Testis (tissue), 2 donors: ENCODE results near the gene CAPN5.

Experiments
- POLR2A ChIP-seq: fragments of 450-650 bp; IDR thresholded peaks from one replicate; pipeline ENCODE4 v1.6.1; 2017; ENCODE audit warnings: antibody characterized with exemption, mild to moderate bottlenecking, moderate library complexity
- TF ChIP-seq, protein P1 (sequence below), 3 experiments: fragments of 450-650 bp in 2 of 3; fragments of 200-600 bp in 1 of 3; sonication (generic) in 1 of 3; IDR thresholded peaks; one replicate each; pipeline ENCODE4 v1.5.1; 2016 to 2019; ENCODE audit warnings: antibody characterized with exemption in 3 of 3, mild to moderate bottlenecking in 2 of 3, moderate library complexity in 1 of 3

DNA sequence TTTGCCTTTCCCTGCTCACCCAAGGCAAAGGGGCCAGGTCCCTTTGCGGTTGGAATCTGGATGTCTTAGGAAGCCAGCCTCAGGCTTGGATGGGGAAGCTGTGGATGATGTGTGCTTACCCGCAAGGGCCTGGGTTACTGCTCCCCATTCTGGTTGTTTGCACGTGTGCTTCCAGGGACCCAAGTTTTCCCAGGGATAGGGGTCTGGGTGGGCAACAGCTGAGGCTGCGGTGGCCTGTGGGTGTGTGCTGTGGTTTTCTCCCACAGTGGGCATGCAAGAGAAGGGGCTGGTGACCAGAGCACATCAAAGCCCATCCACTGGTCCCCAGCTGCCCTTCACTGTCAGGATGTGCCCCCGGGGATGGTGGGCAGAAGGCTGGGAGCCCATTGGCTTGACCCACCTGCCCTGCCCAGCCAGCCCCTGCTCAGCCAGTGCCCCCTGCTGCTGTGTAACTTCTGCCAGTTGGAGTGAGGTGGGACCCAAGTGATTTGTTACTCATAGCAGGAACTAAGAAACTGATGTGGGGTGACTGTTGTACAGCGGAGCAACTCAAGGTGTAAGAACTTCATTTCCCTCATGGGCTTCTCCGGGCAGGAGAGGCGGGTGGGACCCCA lies 3.3 kb downstream of the CAPN5 start:
- TF ChIP-seq, protein P1, sequence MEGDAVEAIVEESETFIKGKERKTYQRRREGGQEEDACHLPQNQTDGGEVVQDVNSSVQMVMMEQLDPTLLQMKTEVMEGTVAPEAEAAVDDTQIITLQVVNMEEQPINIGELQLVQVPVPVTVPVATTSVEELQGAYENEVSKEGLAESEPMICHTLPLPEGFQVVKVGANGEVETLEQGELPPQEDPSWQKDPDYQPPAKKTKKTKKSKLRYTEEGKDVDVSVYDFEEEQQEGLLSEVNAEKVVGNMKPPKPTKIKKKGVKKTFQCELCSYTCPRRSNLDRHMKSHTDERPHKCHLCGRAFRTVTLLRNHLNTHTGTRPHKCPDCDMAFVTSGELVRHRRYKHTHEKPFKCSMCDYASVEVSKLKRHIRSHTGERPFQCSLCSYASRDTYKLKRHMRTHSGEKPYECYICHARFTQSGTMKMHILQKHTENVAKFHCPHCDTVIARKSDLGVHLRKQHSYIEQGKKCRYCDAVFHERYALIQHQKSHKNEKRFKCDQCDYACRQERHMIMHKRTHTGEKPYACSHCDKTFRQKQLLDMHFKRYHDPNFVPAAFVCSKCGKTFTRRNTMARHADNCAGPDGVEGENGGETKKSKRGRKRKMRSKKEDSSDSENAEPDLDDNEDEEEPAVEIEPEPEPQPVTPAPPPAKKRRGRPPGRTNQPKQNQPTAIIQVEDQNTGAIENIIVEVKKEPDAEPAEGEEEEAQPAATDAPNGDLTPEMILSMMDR (IDR thresholded peaks at IDR 0.05) = no peak
- TF ChIP-seq POLR2A = no peak
